Fibroblast of lung (primary cell): ENCODE results near the gene CHST11. TPM values are rescaled to one million over a fixed set of nuclear protein-coding genes. Genes with fewer than 3 reads are reported as not detected.

Source experiments
- DNase-seq, 2 donors: peaks; one replicate each; pipeline versions ENCODE4 v3.0.0 to v3.0.0-alpha.2; 2010; ENCODE audit warnings: low read depth in 2 of 2
- H2AFZ ChIP-seq: 2 replicates; pipeline ENCODE4 v1.5.1; 2012; ENCODE audit warnings: low read length, control low read depth, inconsistent platforms
- H3K27ac ChIP-seq: 2 replicates; pipeline ENCODE4 v1.5.1; 2011; ENCODE audit warnings: low read length, control low read depth; ENCODE audit not compliant: insufficient read depth
- H3K27me3 ChIP-seq: 2 replicates; pipeline ENCODE4 v1.5.1; 2011; ENCODE audit warnings: mild to moderate bottlenecking, low read length; ENCODE audit not compliant: control insufficient read depth, insufficient read depth
- H3K36me3 ChIP-seq: 2 replicates; pipeline ENCODE4 v1.5.1; 2011; ENCODE audit warnings: low read length; ENCODE audit not compliant: control insufficient read depth, insufficient read depth
- H3K4me1 ChIP-seq: 2 replicates; pipeline ENCODE4 v1.5.1; 2011; ENCODE audit warnings: low read length; ENCODE audit not compliant: control insufficient read depth, insufficient read depth; ENCODE audit errors: extremely low read depth
- H3K4me2 ChIP-seq: 2 replicates; pipeline ENCODE4 v1.5.1; 2011; ENCODE audit warnings: low read length, control low read depth; ENCODE audit not compliant: insufficient read depth; ENCODE audit errors: extremely low read depth
- H3K4me3 ChIP-seq, 4 experiments: fragments of 200-600 bp in 1 of 4; sonication (generic) in 1 of 4; replicated peaks in 1 of 4; 2 replicates each; pipeline ENCODE4 v1.5.1; 2011 to 2016; ENCODE audit warnings: low read length in 4 of 4, low read depth in 3 of 4, mild to moderate bottlenecking in 3 of 4, control low read depth in 2 of 4, inconsistent platforms in 1 of 4, mixed read lengths in 1 of 4; ENCODE audit not compliant: insufficient read depth in 1 of 4; ENCODE audit errors: control extremely low read depth in 1 of 4
- H3K79me2 ChIP-seq: 2 replicates; pipeline ENCODE4 v1.5.1; 2012; ENCODE audit warnings: mild to moderate bottlenecking, low read length, inconsistent platforms; ENCODE audit not compliant: control insufficient read depth, insufficient read depth
- H3K9ac ChIP-seq: 2 replicates; pipeline ENCODE4 v1.5.1; 2011; ENCODE audit warnings: mild to moderate bottlenecking, low read length, control low read depth; ENCODE audit not compliant: insufficient read depth
- H3K9me3 ChIP-seq: 2 replicates; pipeline ENCODE4 v1.5.1; 2012; ENCODE audit warnings: low read depth, low read length; ENCODE audit not compliant: control insufficient read depth, insufficient read depth
- H4K20me1 ChIP-seq: 2 replicates; pipeline ENCODE4 v1.5.1; 2011; ENCODE audit warnings: low read length; ENCODE audit not compliant: control insufficient read depth, insufficient read depth; ENCODE audit errors: extremely low read depth
- CTCF ChIP-seq, 2 donors: IDR thresholded peaks in 1 of 2; conservative IDR thresholded peaks in 1 of 2; 1 replicate in 1 of 2; 2 replicates in 1 of 2; pipeline ENCODE4 v1.5.1; 2011 to 2012; ENCODE audit warnings: low read length in 2 of 2, control low read depth in 1 of 2, inconsistent platforms in 1 of 2, low read depth in 1 of 2, mild to moderate bottlenecking in 1 of 2
- EZH2 ChIP-seq: IDR thresholded peaks from 2 replicates; pipeline ENCODE4 v1.5.1; 2012; ENCODE audit warnings: low read length, control low read depth, mild to moderate bottlenecking; ENCODE audit errors: missing control alignments
- polyA plus RNA-seq, 2 donors: library from polyadenylated mRNA; depleted of rRNA in 1 of 2; stranded (reverse) in 1 of 2; unstranded in 1 of 2; fragments of >200 nt; gene quantifications; 2 replicates each; pipeline ENCODE4 v1.2.1, GENCODE V29; 2011 to 2012; ENCODE audit warnings: missing spikeins in 1 of 2
- total RNA-seq: library from RNA; depleted of rRNA; stranded (reverse); fragments of >200 nt; gene quantifications from 2 replicates; pipeline ENCODE4 v1.2.1, GENCODE V29; 2014

Gene CHST11
- total and polyA plus RNA-seq, 2 donors (not counting 1 experiment from before 2014, with no cell fraction given), result 3.5 to 9.1 TPM

GRCh38 chr12:104652910-104653309 lies 196.2 kb downstream of the CHST11 start:
- H3K9me3 ChIP-seq, result no peaks in the 10 kb centered on the region
- H2AFZ ChIP-seq, result no peak overlapping the region
- no peak overlapping the region for H3K4me2 ChIP-seq
- no peaks in the 10 kb centered on the region for H3K4me1 ChIP-seq
- no peaks in the 10 kb centered on the region for H3K36me3 ChIP-seq
- DNase-seq, result no peak
- no peaks in the 10 kb centered on the region for H3K79me2 ChIP-seq
- H4K20me1 ChIP-seq, result no peaks in the 10 kb centered on the region
- no peak overlapping the region for H3K4me3 ChIP-seq
- TF ChIP-seq CTCF (conservative IDR thresholded peaks at IDR 0.05 in 1 of 2, IDR thresholded peaks at IDR 0.05 in 1 of 2; ENCODE audit: low read depth in 1 of 2, low read length in 2 of 2), result no peak
- no peak for TF ChIP-seq EZH2
- no peak overlapping the region for H3K9ac ChIP-seq
- H3K27ac ChIP-seq, result no peak overlapping the region
- no peaks in the 10 kb centered on the region for H3K27me3 ChIP-seq

- no peak overlapping the region for H2AFZ ChIP-seq
- TF ChIP-seq EZH2, result no peak
- peak in 1 of 2 donors; percentile 26 for TF ChIP-seq CTCF (conservative IDR thresholded peaks at IDR 0.05 in 1 of 2, IDR thresholded peaks at IDR 0.05 in 1 of 2; ENCODE audit: low read depth in 1 of 2, low read length in 2 of 2)
- H4K20me1 ChIP-seq, result no peaks in the 10 kb centered on the region
- H3K9ac ChIP-seq, result no peak overlapping the region
- no peaks in the 10 kb centered on the region for H3K36me3 ChIP-seq
- H3K27ac ChIP-seq, result no peak overlapping the region
- H3K27me3 ChIP-seq, result no peaks in the 10 kb centered on the region
- no peak overlapping the region for H3K4me2 ChIP-seq
- H3K79me2 ChIP-seq, result no peaks in the 10 kb centered on the region
- no peaks in the 10 kb centered on the region for H3K9me3 ChIP-seq
- H3K4me1 ChIP-seq, result no peaks in the 10 kb centered on the region
- no peak overlapping the region for H3K4me3 ChIP-seq
- no peak for DNase-seq
These were observed 197.2 kb downstream of the CHST11 start for GRCh38 chr12:104653730-104654664.

GRCh38 chr12:104654665-104655609 lies 198.2 kb downstream of the CHST11 start:
- Histone ChIP-seq H3K79me2 (no peaks in the 10 kb centered on the region), H2AFZ (no peak overlapping the region), H3K27me3 (no peaks in the 10 kb centered on the region), H3K4me1 (no peaks in the 10 kb centered on the region), H3K4me3 (no peak overlapping the region), H3K9ac (no peak overlapping the region), H3K4me2 (no peak overlapping the region), H3K36me3 (no peaks in the 10 kb centered on the region), H3K9me3 (no peaks in the 10 kb centered on the region), H4K20me1 (no peaks in the 10 kb centered on the region), H3K27ac (no peak overlapping the region)
- TF ChIP-seq EZH2 (no peak), CTCF (conservative IDR thresholded peaks at IDR 0.05 in 1 of 2, IDR thresholded peaks at IDR 0.05 in 1 of 2; ENCODE audit: low read depth in 1 of 2, low read length in 2 of 2) (no peak)
- DNase-seq, result no peak
